Measurements from ENCODE around the gene SHISA6.

Gene SHISA6

DNA sequence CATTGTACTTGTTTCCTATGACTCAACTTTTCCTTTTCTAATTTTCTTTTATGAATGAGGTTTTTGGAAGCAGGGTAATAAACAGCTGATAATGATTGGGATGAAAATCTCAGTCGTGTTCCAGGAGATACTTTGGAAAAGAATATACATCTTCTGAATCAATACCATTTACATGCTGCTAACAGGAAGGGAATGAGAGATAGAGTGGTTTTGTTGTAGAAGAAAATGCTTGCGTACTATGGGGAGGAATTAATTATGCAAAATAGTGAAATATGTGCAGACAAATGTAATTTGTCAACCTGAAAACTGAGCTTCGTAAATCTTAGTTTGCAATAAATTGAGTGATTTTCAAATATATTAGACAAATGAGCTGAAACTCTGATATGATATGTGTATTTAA, 24.0 kb upstream of the SHISA6 start:
- in situ Hi-C loops (cut with MboI; ENCODE audit: low sequenced_read_pairs, unreplicated experiment), result no loop called here
- DNase-seq (ENCODE audit: low spot score), result no peak
- TF ChIP-seq, protein P1, sequence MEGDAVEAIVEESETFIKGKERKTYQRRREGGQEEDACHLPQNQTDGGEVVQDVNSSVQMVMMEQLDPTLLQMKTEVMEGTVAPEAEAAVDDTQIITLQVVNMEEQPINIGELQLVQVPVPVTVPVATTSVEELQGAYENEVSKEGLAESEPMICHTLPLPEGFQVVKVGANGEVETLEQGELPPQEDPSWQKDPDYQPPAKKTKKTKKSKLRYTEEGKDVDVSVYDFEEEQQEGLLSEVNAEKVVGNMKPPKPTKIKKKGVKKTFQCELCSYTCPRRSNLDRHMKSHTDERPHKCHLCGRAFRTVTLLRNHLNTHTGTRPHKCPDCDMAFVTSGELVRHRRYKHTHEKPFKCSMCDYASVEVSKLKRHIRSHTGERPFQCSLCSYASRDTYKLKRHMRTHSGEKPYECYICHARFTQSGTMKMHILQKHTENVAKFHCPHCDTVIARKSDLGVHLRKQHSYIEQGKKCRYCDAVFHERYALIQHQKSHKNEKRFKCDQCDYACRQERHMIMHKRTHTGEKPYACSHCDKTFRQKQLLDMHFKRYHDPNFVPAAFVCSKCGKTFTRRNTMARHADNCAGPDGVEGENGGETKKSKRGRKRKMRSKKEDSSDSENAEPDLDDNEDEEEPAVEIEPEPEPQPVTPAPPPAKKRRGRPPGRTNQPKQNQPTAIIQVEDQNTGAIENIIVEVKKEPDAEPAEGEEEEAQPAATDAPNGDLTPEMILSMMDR (IDR thresholded peaks at IDR 0.05; ENCODE audit: borderline replicate concordance, control extremely low read depth, extremely low read depth, insufficient read depth, missing control alignments), result no peak

DNA sequence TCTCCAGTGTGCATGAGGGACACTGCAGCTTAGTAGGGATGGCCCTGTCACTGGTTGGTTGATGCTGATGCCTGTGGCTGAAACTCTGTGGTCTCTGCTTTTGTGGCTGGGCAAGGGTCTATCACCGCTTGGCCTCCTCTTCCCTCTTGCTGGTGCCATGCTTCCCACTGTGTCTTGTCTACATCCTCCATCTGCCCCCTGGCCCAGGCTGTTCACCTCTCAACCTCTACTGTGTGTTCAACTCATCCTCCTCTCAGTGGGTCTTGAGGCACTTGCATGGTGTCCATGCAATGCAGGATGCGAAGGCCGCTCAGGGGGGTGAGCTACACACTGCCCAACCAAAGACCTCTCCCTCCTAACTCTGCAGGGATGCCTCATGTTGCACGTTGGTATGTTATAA, 19.8 kb upstream of the SHISA6 start:
- DNase-seq (ENCODE audit: low spot score), result no peak
- in situ Hi-C loops (cut with MboI; ENCODE audit: low sequenced_read_pairs, unreplicated experiment), result no loop called here
- TF ChIP-seq, protein P1 (IDR thresholded peaks at IDR 0.05; ENCODE audit: borderline replicate concordance, control extremely low read depth, extremely low read depth, insufficient read depth, missing control alignments), result no peak

DNA sequence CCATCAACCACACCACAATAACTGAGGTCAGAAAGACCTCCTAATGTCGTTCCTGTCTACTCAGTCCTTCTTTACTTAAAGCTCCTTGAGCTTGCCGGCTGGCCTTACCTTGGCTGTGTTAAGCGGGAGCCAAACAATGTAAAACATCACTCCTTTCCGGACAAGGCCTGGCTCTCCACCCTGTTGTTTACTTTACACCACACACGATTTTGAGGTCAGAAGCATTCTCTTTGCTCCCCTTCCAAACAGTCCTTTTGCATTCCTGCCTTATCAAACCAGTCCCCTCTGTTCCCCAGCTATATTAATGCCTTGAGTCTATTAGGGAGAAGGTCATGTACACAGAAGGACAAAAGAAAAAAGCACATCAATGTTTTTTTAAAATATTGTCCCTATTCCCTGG, 19.3 kb upstream of the SHISA6 start:
- TF ChIP-seq, protein P1 (IDR thresholded peaks at IDR 0.05; ENCODE audit: borderline replicate concordance, control extremely low read depth, extremely low read depth, insufficient read depth, missing control alignments), result no peak
- no peak for DNase-seq (ENCODE audit: low spot score)
- in situ Hi-C loops (cut with MboI; ENCODE audit: low sequenced_read_pairs, unreplicated experiment), result no loop called here

DNA sequence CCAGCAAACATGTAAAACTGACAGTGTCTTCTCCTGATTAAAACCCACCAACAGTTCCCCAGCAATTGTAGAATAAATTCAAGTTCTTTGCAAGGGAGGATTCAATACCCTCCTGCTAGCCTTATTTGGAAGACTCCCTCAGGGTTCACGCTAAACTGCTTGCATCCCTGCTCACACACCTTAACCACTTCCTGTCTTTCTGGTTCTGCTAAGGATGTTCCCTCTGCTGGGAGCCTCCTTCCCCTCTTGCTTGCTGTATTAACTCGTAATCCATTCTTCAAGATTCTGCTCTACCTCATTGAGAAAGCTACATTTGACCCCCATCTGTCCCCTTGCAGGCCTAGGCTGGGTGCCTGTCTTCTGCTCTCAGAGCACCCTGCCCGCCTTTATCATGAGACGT, 2.3 kb upstream of the SHISA6 start:
- DNase-seq (ENCODE audit: low spot score), result no peak
- TF ChIP-seq, protein P1 (IDR thresholded peaks at IDR 0.05; ENCODE audit: borderline replicate concordance, control extremely low read depth, extremely low read depth, insufficient read depth, missing control alignments), result no peak
- in situ Hi-C loops (cut with MboI; ENCODE audit: low sequenced_read_pairs, unreplicated experiment), result no loop called here

DNA sequence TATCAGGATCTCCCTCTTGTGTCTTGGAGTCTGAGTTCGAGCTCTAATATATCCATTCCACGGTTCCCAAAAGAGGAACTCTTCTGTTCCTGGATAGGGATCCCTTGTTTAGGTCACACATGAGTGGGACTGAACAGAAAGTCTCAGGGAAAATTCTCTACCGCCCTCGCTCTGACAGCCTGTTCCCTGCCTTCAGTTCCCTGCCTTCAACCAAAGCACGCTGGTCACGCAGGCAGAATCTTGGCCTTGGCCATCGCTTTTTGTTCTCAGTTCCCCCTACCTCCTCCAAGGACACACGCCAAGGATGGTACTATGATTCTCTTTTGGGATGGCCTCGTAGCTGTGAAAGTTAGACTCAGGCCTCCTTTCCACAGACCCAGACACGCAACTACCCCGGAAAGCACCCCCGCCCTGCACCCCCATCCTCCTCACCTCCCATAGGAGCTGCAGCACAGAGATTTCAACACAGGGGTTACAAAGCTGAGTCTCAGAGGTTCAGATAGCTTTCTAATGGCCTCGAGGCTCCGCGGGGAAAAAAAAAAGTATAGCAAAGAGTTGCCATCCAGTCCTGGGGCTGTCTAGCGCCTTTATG, 1.5 kb upstream of the SHISA6 start:
- DNase-seq (ENCODE audit: low spot score), result no peak
- TF ChIP-seq, protein P1 (IDR thresholded peaks at IDR 0.05; ENCODE audit: borderline replicate concordance, control extremely low read depth, extremely low read depth, insufficient read depth, missing control alignments), result no peak
- in situ Hi-C loops (cut with MboI; ENCODE audit: low sequenced_read_pairs, unreplicated experiment), result no loop called here

DNA sequence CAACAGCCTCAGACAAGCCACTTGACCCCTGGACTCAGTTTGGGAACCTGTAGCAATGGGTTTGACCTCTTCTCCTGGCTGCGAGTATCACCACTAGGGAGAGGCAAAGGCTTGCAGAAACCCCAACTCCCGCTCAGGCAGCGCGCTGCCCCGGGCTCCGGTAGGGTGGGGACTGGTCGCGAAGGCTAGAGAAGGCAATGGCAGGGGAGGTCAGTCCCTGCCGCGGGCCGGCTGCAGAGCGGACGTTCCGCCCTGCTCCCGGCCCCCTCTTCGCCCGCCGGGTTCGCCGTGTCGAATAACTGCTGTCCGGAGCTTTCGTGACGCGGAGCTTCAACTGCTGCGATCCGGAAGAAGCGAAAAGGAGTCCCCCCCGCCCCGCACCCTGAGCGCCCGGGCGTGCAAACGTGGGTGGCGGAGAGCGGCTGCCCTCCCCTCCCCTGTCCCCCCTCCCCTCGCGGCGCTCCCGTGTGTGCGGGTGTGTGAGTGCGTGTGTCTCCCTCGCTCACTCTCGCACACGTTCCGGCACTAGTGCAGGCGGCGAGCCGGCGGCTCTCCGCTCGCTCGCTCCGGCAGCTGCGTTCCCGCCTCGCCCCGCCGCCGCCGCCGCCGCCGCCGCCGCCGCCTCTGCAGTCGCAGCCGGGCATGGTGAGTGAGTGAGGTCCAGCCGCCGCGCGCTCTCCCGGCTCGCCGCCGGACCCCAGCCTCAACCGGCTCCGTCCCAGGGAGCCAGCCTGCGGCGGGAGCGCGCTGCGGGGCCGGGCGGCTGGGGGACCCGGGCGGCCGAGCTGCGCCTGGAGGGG, 772 bp upstream of the SHISA6 start:
- no peak for DNase-seq (ENCODE audit: low spot score)
- TF ChIP-seq, protein P1 (IDR thresholded peaks at IDR 0.05; ENCODE audit: borderline replicate concordance, control extremely low read depth, extremely low read depth, insufficient read depth, missing control alignments), result no peak
- in situ Hi-C loops (cut with MboI; ENCODE audit: low sequenced_read_pairs, unreplicated experiment), result no loop called here

Measured in GM13976 (cell line).